C4-2B (cell line): ENCODE results near the gene SHROOM1.

Source experiments
- CTCF ChIP-seq: fragments of 450-650 bp; conservative IDR thresholded peaks from 2 replicates; pipeline ENCODE4 v1.5.1; 2017; ENCODE audit warnings: mild to moderate bottlenecking
- ZFX ChIP-seq: fragments of 450-650 bp; IDR thresholded peaks from 2 replicates; pipeline ENCODE4 v1.6.1; 2017

DNA sequence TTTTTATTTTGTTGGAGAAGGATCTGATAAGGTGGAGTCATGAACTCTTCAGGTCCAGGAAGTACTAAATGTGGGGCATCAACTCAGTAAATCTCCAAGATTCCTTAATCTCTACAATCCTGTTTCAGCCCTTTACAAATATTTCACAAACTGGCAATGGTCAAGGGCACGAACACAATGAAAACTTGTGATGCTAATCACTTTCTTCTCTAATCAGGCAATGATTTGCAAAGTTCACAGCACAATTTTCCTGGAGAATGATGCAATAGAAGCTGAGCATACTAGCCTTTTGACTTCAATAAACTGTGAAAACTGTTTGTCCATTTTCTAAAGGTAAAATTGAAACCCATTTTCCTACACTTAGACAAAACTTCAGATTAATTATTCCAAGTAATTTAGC lies 18.9 kb upstream of the SHROOM1 start:
- TF ChIP-seq CTCF = no peak
- no peak for TF ChIP-seq ZFX
